Esophagus squamous epithelium (tissue), 5 donors: ENCODE results near the gene RFPL1. TPM values are rescaled to one million over a fixed set of nuclear protein-coding genes. Genes with fewer than 3 reads are reported as not detected.
"Not testable (repeated sequence)": the region's sequence is repeated elsewhere in the genome, so short reads cannot be mapped to it uniquely, and the experiment has no call there.

Experiments
- DNase-seq: peaks from one replicate; lab custom pipeline; 2025; lab: John Stamatoyannopoulos, UW
- H3K27ac ChIP-seq, 4 donors: fragments of 200-600 bp; sonication (generic); one replicate each; pipeline ENCODE4 v1.5.1; 2016 to 2019; ENCODE audit warnings: mild to moderate bottlenecking in 1 of 4
- H3K27me3 ChIP-seq, 4 donors: fragments of 200-600 bp; sonication (generic); 1 replicate in 3 of 4; 2 replicates in 1 of 4; pipeline versions ENCODE4 v1.5.1 to v1.6.0; 2017 to 2021; ENCODE audit warnings: antibody characterized with exemption in 1 of 4
- H3K36me3 ChIP-seq, 3 donors: fragments of 200-600 bp; sonication (generic); one replicate each; pipeline ENCODE4 v1.5.1; 2016 to 2019
- H3K4me1 ChIP-seq, 3 donors: fragments of 200-600 bp; sonication (generic); one replicate each; pipeline ENCODE4 v1.5.1; 2017 to 2019
- H3K4me3 ChIP-seq, 4 donors: fragments of 200-600 bp; sonication (generic); 1 replicate in 3 of 4; 2 replicates in 1 of 4; pipeline ENCODE4 v1.5.1; 2016 to 2019; ENCODE audit warnings: mild to moderate bottlenecking in 2 of 4, moderate library complexity in 1 of 4
- H3K9me3 ChIP-seq, 3 donors: fragments of 200-600 bp; sonication (generic); one replicate each; pipeline ENCODE4 v1.5.1; 2016 to 2019
- POLR2A ChIP-seq, 4 donors: fragments of 450-650 bp; IDR thresholded peaks; one replicate each; pipeline ENCODE4 v1.6.1; 2017; ENCODE audit warnings: antibody characterized with exemption in 4 of 4, mild to moderate bottlenecking in 4 of 4, moderate library complexity in 3 of 4
- WGBS, 2 donors: methylation state at CpG; one replicate each; pipeline ENCODE4 v1.1.5; 2018; 5-methylcytosine and 5-hydroxymethylcytosine counted together
- intact Hi-C: fragments of 100-400 bp; cut with DNase I; formaldehyde crosslinking; loops from one replicate; pipeline ENCODE4 v1.15.0; 2022
- total RNA-seq, 4 donors: library from RNA; depleted of rRNA; stranded (reverse); fragments of >200 nt; gene quantifications; one replicate each; pipeline ENCODE4 v1.1.0, GENCODE V29; 2016
- TF ChIP-seq, protein P1 (sequence below), 6 experiments: fragments of 450-650 bp in 4 of 6; fragments of 200-600 bp in 2 of 6; sonication (generic) in 2 of 6; IDR thresholded peaks; one replicate each; pipeline ENCODE4 v1.5.1; 2016 to 2019; ENCODE audit warnings: antibody characterized with exemption in 6 of 6, mild to moderate bottlenecking in 4 of 6, moderate library complexity in 4 of 6
- donor health status: DM: yes; HTN: yes; CAD: no.

The RFPL1 gene
- total RNA-seq, 4 donors from 2014 or later, result not detected

- no peak overlapping the region for H3K27ac ChIP-seq
- H3K4me3 ChIP-seq, result no peak overlapping the region
- peaks cover 0 to 30% (median 10%) of the 10 kb centered on the region in 3 donors for H3K4me1 ChIP-seq
- 91 to 95% methylated on average over 9 to 11 of the region's 13 CpGs for WGBS, 2 donors
- no peaks in the 10 kb centered on the region for H3K36me3 ChIP-seq
- TF ChIP-seq, protein P1, sequence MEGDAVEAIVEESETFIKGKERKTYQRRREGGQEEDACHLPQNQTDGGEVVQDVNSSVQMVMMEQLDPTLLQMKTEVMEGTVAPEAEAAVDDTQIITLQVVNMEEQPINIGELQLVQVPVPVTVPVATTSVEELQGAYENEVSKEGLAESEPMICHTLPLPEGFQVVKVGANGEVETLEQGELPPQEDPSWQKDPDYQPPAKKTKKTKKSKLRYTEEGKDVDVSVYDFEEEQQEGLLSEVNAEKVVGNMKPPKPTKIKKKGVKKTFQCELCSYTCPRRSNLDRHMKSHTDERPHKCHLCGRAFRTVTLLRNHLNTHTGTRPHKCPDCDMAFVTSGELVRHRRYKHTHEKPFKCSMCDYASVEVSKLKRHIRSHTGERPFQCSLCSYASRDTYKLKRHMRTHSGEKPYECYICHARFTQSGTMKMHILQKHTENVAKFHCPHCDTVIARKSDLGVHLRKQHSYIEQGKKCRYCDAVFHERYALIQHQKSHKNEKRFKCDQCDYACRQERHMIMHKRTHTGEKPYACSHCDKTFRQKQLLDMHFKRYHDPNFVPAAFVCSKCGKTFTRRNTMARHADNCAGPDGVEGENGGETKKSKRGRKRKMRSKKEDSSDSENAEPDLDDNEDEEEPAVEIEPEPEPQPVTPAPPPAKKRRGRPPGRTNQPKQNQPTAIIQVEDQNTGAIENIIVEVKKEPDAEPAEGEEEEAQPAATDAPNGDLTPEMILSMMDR (IDR thresholded peaks at IDR 0.05), result no peak
- TF ChIP-seq POLR2A (IDR thresholded peaks at IDR 0.05), result no peak
- peaks cover 12 to 53% (median 21%) of the 10 kb centered on the region in 4 donors for H3K27me3 ChIP-seq
- no peaks in the 10 kb centered on the region for H3K9me3 ChIP-seq
- intact Hi-C loops, result no loop called here
- DNase-seq, result no peak
Observed at GRCh38 chr22:29483254-29483653, 44.9 kb downstream of the RFPL1 start.

DNA sequence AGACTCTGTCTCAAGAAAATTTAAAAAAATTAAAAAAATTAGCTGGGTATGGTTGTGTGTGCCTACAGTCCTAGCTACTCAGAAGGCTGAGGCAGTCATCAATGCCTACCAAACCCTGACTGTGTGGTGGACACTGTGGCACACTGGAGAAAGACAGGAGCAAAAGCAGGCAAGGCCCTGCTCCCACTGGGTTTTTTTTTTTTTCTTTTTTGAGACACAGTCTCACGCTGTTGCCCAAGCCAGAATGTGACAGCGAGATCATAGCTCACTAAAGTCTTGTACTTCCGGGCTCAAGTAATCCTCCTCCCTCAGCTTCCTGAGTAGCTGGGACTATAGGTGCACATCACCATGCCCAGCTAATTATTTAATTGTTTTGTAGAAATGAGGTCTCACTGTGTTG lies 46.3 kb downstream of the RFPL1 start:
- Histone ChIP-seq H3K27me3 (peaks cover 12 to 39% (median 18%) of the 10 kb centered on the region in 4 donors), H3K36me3 (no peaks in the 10 kb centered on the region), H3K27ac (no peak overlapping the region), H3K9me3 (no peaks in the 10 kb centered on the region), H3K4me1 (peaks cover 0 to 24% (median 10%) of the 10 kb centered on the region in 3 donors), H3K4me3 (no peak overlapping the region)
- no peak for TF ChIP-seq POLR2A (IDR thresholded peaks at IDR 0.05)
- TF ChIP-seq, protein P1 (IDR thresholded peaks at IDR 0.05), result no peak
- intact Hi-C loops, result no loop called here
- WGBS, 2 donors, result 89 to 97% methylated on average over 3 of the region's 3 CpGs
- no peak for DNase-seq

DNA sequence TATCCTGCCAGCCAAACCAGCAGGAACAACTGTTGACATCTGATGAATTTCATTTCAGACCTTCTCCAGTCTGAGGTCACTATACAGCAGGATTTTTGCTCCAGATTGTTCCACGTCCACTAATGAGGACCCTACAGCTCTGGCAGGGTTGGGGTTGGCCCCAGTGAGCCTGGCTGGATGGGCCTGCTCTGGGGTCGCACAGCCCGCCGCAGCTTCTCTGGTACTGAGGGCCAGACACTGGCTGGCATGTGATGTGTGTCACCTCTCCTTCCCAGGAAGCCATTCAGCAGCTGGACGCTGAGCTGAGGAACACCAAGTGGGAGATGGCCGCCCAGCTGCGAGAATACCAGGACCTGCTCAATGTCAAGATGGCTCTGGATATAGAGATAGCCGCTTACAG lies 47.1 kb downstream of the RFPL1 start:
- Histone ChIP-seq H3K27ac (no peak overlapping the region), H3K36me3 (no peaks in the 10 kb centered on the region), H3K27me3 (peaks cover 7 to 31% (median 11%) of the 10 kb centered on the region in 4 donors), H3K9me3 (no peaks in the 10 kb centered on the region), H3K4me3 (no peak overlapping the region), H3K4me1 (peaks cover 0 to 16% (median 3%) of the 10 kb centered on the region in 3 donors)
- WGBS, 2 donors, result 79 to 100% methylated on average over 3 to 4 of the region's 8 CpGs
- intact Hi-C loops, result no loop called here
- no peak for DNase-seq
- no peak for TF ChIP-seq POLR2A (IDR thresholded peaks at IDR 0.05)
- TF ChIP-seq, protein P1 (IDR thresholded peaks at IDR 0.05), result no peak

- Histone ChIP-seq H3K27ac (no peak overlapping the region), H3K4me1 (no peaks in the 10 kb centered on the region), H3K36me3 (no peaks in the 10 kb centered on the region), H3K27me3 (peaks cover 0 to 10% (median under 1%) of the 10 kb centered on the region in 4 donors), H3K9me3 (no peaks in the 10 kb centered on the region), H3K4me3 (no peak overlapping the region)
- TF ChIP-seq POLR2A (IDR thresholded peaks at IDR 0.05), result no peak
- TF ChIP-seq, protein P1 (IDR thresholded peaks at IDR 0.05), result no peak
- WGBS, 2 donors, result 71% methylated on average over 5 of the region's 6 CpGs
- no peak for DNase-seq
- intact Hi-C loops, result no loop called here
Observed at GRCh38 chr22:29487426-29487986, 49.1 kb downstream of the RFPL1 start.

DNA sequence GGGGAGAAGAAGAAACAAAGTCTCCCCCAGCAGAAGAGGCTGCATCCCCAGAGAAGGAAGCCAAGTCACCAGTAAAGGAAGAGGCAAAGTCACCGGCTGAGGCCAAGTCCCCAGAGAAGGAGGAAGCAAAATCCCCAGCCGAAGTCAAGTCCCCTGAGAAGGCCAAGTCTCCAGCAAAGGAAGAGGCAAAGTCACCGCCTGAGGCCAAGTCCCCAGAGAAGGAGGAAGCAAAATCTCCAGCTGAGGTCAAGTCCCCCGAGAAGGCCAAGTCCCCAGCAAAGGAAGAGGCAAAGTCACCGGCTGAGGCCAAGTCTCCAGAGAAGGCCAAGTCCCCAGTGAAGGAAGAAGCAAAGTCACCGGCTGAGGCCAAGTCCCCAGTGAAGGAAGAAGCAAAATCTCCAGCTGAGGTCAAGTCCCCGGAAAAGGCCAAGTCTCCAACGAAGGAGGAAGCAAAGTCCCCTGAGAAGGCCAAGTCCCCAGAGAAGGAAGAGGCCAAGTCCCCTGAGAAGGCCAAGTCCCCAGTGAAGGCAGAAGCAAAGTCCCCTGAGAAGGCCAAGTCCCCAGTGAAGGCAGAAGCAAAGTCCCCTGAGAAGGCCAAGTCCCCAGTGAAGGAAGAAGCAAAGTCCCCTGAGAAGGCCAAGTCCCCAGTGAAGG lies 50.9 kb downstream of the RFPL1 start:
- H3K4me1 ChIP-seq, DNase-seq, H3K4me3 ChIP-seq, H3K9me3 ChIP-seq, H3K27ac ChIP-seq, intact Hi-C loops, H3K36me3 ChIP-seq, H3K27me3 ChIP-seq: not testable (repeated sequence)
- WGBS, 2 donors, result 41 to 81% methylated on average over 3 to 8 of the region's 8 CpGs
